Bone marrow (tissue), 2 donors: Measurements from ENCODE around the gene OPN1SW.

Experiments
- DNase-seq, 2 donors: peaks; one replicate each; lab custom pipeline; 2025; lab: John Stamatoyannopoulos, UW

OPN1SW gene, protein sequence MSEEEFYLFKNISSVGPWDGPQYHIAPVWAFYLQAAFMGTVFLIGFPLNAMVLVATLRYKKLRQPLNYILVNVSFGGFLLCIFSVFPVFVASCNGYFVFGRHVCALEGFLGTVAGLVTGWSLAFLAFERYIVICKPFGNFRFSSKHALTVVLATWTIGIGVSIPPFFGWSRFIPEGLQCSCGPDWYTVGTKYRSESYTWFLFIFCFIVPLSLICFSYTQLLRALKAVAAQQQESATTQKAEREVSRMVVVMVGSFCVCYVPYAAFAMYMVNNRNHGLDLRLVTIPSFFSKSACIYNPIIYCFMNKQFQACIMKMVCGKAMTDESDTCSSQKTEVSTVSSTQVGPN

DNA sequence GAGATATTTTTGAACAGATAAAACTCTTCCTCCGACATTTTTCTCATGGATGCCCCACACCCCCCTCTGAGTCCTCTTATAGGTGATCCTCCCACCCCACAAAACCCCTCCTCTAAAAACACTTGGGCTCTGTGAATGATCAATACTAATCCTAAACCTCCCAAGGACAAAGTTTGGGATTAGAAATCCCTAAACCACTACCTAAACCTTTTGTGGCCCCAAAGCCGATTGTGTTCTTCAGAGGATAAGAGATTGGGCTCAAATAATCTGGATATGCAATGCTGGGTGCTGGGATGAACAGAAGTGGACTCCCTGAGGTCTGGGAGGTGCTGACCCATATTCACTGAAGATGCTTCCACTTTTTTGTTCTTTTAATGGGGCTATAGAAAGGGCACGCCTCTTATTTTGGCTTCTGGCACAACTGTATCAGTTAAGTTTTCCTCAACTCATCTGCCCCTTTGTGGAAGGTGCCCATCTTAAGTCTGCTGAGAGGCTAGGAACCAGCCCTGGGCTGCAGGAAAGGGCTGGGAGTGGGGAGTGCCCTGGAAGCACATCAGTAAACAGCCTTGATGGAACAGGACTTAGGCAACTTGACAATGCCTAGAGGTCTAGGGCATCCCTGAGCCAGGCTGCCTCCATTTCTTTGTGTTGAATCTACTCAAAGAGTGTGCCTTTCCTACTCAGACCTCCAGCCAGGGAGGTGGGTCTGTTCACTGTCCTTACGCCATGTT is at the start of gene OPN1SW:
TSS of gene OPN1SW (minus strand) at position 51 of the 731 bp plus-strand sequence. CDS start at position 38, 13 bp downstream.
- DNase-seq: no peak

DNA sequence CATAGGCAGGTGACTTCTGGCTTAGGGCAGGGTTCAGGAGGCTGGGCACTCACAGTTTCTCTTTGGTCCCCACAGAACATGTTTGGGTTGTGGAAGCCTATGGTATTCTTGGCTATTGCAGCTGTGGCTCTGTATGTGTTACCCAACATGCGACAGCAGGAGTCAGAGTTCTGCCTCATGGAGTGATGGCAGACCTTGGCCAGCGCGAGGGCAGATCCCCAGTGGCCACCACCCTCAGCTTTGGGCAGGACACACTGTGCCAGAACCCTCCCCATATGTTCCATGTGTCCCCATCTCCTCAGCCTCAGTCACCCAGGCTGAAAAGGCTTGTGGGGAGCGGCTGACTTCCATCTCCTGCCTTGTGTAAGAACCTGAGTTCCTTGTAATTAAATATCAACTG is 46.1 kb upstream of the OPN1SW start:
- no peak for DNase-seq

DNA sequence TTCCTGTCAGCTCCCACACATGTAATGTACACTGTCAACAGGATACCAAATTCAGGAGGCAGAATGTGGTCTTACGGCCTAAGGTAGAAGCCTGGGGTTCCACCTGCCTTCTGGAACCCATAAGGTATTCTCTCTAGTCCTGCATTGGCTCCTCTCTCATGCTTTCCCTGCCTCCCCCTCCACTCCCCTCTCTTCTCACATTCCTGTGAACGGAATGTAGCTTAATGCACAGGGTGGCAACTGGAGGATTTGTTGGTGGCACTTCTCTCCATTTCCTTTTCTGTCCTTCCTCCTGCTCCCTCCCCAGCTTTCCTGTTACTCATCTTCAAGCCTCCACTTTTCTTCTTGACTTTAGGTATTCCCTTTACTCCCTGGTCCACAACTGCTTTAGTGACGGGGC is 43.1 kb upstream of the OPN1SW start:
- no peak for DNase-seq

DNA sequence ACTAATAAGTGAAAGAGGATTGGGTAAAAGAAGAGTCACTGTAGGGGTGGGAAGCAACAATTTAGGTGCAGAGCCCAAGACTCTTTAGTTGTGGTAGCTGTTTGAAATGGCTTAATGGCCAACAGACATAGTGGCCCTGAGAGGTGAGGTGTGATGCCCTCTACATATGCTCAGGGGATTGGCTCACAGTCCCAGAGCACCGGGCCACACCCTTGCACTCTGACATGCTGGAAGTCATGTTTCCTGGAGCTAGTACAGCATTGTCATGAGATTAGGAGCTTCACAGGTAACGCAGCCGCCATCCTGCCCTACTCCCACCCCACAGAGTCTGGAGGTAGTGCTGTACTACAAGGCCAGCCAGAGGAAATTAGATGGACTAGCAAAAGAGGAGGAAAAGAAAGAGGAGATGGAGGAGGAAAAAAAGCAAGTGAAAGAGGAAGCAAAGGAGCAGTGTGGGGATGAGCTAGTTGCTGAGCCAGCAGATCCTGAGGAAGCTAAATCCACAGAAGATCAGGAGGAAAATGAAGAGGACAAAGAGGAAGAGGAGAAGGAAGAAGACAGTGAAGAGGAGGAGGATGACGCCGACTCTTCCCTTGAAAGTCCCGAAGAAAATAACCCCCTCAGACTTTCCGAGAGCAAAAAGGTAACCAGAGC is 39.8 kb upstream of the OPN1SW start:
- DNase-seq: no peak

DNA sequence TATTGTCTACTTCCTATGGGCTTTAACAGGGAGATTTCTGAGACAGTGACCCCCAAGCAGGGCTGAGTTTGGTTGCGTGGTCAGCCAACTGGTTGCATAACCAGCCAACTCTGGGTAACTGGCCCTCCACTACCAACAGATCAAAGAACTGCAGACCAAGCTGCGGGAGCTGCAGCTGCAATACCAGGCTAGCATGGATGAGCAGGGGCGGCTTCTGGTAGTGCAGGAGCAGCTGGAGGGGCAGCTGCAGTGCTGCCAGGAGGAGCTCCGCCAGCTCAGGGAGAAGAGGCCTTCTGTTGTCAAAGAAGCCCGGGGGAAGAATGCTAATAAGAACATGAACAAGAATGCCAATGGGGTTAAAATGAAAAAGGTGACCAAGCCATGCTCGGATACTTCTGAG is 38.9 kb upstream of the OPN1SW start:
- no peak for DNase-seq

DNA sequence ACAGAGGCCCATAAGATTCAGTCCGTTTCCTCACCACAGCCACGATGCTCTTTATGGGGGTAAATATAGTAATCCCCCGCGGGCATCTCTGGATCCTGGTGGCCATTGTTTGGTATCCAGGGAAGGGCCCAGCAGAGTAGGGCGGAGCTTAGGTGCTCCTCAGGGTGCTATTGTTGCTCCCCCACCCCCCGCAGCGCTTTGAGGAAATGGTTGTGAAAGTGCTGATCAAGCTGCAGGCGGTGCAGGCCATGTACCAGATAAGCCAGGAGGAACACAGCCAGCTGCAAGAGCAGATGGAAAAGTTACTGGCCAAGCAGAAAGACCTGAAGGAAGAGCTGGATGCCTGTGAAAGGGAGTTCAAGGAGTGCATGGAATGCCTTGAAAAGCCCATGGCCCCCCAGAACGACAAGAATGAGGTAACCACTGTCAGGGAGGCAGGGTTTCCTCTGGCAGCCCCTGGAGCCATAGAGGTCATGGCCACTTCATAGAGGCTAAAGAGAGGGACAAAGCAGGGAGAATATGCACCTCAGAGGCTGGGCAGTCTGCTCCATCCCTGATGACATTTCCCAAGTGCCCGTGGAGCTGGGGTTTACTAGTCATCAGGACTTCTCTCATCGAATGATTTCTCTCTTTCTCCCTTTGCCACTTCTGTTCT is 37.0 kb upstream of the OPN1SW start:
- no peak for DNase-seq

DNA sequence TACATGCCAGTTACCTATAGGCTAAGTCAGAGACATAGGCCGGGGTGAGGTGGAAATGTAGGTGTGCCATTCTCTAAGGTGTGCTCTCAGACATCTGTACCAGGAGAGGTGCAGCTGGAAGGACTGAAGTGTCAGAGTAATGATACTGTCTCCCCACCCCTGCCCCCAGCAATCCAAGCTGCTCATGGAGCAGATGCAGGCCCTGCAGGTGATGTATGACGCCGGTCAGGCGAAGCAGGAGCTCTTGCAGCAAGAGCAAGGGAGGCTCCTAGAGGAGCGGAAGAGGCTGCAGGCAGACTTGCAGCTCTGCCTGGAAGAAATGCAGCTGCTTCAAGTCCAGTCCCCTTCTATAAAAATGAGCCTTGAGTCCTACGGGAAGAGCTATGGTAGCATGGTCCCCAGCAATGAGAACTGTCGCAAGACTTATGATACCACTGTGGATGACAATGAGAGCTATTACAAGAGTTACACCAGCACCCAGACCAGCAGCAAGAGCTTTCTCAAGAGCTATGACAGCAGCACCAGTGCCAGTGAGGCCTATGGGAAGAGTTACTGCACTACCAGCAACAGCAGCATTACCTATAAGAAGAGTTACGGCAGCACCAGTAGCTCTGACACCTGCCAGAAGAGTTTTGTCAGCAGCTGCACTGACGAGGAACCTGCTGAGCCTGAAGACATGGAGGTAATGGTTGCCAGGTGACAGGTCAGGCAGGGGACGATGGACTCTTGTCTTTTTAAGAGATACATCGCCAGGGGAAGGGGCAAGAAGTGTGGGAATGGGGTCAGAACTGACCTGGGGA is 36.2 kb upstream of the OPN1SW start:
- DNase-seq: no peak

DNA sequence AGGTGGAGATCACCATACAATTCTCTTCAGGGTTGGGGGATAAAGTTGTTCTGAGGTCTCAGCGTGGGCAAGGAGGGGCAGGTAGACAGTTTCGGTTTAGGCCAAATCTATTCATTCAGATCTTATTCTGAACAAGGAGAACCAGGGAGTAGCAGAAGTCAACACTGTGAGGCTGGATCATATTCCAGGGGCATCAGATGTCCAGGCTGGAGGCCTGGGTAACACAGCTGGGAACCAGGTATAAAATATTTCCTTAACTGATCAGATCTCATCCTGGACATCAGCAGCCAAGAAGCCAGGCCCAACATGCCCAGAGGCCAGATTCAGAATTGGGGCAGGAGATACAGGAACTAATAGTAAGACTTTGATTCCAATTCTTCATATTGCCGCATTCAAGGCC is 35.4 kb upstream of the OPN1SW start:
- no peak for DNase-seq

DNA sequence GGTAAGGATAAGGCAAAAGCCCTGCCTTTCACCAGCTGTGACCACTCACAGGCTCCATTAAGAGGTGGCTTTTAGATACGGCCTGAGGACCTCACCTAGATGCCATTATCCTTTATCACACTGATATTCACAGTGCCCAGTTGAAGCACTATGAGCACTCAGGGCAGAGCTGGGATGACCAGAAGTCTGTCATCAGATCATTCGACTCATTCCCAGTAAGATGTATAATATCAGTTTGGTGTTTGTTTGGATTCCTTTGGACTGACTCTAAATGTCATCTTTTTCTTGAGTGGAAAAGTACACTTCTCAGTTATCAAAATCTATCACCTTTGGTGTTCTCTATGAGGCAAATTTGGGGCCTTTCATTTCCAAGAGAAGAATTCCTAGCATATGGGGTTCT is 34.9 kb upstream of the OPN1SW start:
- no peak for DNase-seq

DNA sequence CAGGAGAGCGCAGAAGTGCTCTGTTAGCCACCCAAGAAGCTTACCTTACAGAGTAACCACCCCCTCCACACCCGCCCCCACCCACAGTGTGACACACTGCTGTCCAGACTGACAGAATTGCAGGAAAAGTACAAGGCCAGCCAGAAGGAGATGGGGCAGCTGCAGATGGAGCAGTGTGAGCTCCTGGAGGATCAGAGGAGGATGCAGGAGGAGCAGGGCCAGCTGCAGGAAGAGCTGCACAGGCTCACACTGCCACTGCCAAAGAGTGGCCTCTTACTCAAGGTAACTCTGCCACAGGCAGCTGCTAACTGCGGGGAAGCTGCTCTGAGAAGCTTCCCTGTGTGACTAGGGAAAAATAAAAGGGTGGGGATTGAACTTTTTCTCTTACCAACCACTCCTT is 33.8 kb upstream of the OPN1SW start:
- DNase-seq: no peak

DNA sequence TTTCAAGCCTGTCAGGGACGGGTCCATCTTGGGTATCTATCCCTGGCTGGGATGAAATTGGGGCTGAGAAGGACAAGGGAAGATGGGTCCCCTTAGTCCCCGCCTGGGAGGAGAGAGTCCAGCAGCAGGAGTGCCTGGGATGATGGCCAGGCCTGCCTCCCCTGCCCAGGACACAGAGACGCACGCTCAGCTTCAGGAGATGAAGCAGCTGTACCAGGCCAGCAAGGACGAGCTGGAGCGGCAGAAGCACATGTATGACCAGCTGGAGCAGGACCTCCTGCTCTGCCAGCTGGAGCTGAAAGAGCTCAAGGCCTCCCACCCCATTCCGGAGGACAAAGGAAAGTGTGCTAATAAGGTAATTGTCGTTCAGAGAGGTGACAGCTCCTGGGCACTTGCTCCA is 31.6 kb upstream of the OPN1SW start:
- DNase-seq: no peak

DNA sequence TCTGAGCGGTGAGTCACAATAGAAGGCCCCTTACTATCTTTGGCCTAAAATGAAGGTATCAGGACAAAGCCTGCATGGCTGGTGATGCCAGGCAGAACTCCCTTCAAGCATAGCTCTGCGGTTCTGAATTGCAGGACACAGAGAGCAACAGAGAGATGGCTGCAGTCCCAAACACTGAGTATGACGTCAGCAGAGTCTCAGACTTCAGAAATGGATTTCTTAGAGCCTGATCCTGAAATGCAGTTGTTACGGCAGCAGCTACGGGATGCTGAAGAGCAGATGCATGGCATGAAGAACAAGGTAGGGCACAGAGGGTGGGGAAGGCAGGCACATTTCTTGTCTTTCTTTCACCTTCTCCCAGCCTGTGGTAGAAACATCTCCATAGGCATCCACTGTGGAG is 29.6 kb upstream of the OPN1SW start:
- no peak for DNase-seq

DNA sequence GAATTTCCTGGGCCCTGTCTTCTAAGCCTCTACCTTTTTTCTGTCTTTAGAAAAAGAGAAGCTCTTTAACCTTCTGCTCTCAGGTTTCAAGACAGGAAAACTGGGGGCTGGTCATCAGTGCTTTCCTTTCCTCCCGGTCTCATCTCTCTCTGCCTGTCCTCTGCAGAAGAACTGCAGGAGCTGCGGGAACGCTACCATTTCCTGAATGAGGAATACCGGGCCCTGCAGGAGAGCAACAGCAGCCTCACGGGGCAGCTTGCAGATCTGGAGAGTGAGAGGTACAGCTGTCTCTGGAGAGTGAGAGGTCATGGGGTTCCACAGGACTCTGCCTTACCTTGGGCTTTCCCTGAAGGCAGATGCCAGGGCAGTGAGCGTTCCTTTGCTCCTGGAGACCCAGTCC is 28.9 kb upstream of the OPN1SW start:
- DNase-seq: no peak

DNA sequence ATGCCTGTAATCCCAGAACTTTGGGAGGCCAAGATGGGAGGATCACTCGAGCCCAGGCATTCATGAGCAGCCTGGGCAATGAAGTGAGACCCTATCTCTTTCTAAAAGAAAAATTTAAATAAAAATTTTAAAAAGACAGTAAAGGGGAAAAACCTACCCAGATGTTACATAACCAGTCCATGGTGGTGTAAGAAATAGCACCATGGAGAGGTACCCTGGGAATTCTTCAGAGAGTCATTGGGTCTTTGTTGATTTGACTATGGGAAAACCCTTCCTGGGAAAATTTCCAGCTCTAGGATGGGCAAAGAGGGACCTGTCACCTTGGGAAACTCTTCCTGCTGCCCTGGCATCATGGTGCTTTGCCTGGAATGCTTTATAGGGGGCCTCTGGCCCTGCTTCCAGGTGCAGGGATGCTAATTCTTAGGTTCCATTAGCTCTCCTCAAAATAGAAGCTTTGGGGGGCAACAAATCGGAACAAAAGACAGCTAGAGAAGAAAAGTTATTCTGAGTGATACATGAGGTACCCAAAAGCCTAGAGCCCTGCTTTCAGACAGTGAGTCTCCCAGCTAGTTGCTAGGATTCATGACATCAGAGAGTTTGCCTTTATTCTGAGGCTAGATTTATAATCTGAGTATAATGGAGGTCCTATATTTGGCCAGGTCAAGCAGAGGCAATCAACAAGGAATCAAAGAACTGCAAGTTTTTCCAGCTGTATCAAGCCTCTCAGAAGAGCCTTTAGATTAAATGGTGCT is 26.2 kb upstream of the OPN1SW start:
- no peak for DNase-seq

DNA sequence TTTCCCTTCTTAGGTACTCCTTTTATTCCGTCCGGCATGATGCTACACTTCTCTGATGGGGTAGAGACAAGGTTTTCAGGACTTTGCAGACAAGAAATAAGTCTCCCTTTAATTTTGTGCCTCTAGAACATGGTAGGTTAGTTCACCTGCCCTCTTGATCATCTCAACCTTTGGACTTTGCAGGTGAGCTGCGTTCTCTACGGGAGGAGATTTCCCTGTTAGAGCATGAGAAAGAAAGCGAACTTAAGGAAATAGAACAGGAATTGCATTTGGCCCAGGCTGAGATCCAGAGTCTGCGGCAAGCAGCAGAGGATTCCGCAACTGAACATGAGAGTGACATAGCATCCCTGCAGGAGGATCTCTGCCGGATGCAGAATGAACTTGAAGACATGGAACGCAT is 25.4 kb upstream of the OPN1SW start:
- no peak for DNase-seq

DNA sequence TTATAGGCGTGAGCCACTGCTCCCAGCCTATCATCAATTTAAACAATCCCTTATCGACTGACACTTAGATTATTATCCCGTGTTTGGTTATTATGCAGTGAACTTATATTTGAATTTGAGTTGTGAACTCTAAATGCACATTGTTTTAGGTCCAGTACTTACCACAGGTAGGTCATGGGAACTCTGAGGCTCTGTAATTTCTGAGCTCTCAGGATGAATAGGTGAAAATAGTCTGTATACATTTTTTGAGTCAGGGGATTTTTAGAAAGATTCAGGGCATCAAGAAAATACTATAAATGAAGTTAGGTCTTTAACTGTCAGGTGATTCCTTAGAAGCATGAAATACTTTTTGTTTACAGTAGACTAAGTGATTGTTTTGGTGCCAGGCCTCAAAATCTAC is 25.0 kb upstream of the OPN1SW start:
- no peak for DNase-seq

DNA sequence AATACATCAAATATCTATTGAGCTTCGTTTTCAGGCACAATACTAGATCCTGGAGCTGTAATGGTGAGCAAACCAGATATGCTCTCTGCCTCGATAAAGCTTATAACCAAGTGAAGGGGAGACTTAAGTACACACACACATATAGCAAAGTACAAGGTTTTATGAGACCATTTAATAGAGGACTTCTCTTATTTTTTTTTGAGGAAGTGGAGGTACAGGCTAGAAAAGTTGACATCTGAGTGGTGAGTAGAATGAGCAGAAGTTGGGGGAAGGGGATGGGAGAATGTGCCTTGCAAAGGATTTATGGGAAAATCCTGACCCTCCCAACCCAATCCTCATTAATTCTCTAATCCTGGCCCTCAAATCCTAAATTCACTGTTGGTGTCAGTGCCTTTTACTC is 23.9 kb upstream of the OPN1SW start:
- DNase-seq: no peak

DNA sequence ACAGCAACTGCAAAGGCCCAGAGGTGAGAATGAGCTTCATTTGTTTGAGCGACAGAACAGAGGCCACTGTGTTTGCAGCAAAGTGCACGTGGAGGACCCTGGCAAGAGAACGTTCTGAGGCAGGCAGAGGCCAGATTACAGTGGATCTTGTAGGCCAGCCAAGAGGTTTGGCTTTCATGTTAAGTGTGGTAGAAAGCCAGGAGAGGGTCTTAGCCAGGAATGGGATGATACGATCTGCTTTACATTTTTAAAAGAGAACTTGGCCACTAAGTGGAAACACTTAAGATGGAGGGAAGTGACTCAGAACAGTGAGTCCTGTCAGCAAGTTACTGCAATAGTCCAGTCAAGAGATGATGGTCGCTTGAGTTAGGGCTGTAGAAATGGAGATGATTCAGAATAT is 20.7 kb upstream of the OPN1SW start:
- DNase-seq: no peak

DNA sequence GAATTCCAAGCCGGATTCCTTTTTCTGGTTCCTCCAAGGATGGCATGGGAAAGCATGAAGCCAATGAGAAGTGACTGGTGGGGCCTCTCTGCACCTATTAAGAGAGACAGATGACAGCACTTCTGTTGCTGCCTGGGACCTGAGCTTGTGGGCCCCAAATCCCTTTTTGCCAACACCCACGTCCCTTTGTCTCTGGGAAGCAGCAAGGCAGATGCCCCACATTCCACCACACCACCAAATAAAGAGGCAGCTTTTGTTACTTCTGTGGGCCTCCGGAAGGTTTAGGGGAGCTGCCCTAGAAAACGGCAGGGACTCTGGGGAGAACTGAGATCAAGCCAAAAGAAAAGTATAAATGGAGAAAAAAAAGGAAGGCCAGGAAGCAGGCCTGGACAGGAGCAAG is 19.5 kb upstream of the OPN1SW start:
- no peak for DNase-seq

DNA sequence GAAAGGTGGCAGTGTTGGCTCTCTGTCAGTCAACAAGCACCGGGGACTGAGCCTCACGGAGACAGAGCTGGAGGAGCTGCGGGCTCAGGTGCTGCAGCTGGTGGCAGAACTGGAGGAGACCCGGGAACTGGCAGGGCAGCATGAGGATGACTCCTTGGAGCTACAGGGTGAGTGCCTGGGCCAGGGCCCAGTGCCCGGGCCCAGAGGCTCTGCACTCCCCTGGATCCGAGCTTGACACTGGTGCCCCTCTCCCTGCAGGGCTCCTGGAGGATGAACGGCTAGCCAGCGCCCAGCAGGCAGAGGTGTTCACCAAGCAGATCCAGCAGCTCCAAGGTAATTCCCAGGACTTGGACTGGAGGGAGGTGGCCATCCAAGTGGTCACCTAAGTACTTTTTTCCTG is 18.8 kb upstream of the OPN1SW start:
- no peak for DNase-seq

DNA sequence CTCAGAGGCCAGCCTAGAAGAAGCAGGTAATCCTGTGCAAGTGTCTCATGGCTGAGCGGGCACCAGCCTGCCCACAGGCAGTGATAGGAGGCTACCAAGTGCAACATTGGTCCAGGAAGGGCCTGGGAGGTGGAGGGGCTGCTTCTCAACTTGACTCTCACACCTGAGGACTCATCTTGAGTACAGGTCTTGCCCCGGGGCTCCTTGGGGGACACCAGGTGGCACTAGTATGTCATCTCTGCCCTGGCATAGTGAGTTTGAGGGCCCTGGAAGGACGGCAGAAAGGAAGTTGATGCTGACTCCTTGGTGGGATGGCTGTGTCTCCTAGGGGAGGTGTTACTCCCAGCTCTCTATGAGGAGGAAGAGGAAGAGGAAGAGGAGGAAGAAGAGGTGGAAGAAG is 18.4 kb upstream of the OPN1SW start:
- no peak for DNase-seq
